Peyer's patch (tissue), 4 donors: ENCODE measurements around the gene SLC30A2. TPM values are rescaled to one million over a fixed set of nuclear protein-coding genes. Genes with fewer than 3 reads are reported as not detected.

Experiments used
- DNase-seq, 3 donors: peaks; one replicate each; pipeline ENCODE4 v3.0.0-alpha.2; 2017 to 2019
- H3K27ac ChIP-seq, 4 donors: fragments of 200-600 bp; sonication (generic); one replicate each; pipeline ENCODE4 v1.5.1; 2016 to 2019
- H3K27me3 ChIP-seq, 2 donors: fragments of 200-600 bp; sonication (generic); one replicate each; pipeline ENCODE4 v1.5.1; 2019
- H3K36me3 ChIP-seq, 3 donors: fragments of 200-600 bp; sonication (generic); one replicate each; pipeline ENCODE4 v1.5.1; 2016 to 2019
- H3K4me1 ChIP-seq, 4 donors: fragments of 200-600 bp; sonication (generic); one replicate each; pipeline ENCODE4 v1.5.1; 2016 to 2019
- H3K4me3 ChIP-seq, 4 donors: fragments of 200-600 bp; sonication (generic); 1 replicate in 3 of 4; 2 replicates in 1 of 4; pipeline ENCODE4 v1.5.1; 2016 to 2019; ENCODE audit warnings: mild to moderate bottlenecking in 1 of 4
- H3K9me3 ChIP-seq, 4 donors: fragments of 200-600 bp; sonication (generic); one replicate each; pipeline ENCODE4 v1.5.1; 2016 to 2019; ENCODE audit warnings: mild to moderate bottlenecking in 1 of 4
- POLR2A ChIP-seq, 2 donors: fragments of 450-650 bp; IDR thresholded peaks; one replicate each; pipeline ENCODE4 v1.5.1; 2017; ENCODE audit warnings: antibody characterized with exemption in 2 of 2, mild to moderate bottlenecking in 2 of 2, moderate library complexity in 2 of 2
- total RNA-seq, 4 donors: library from RNA; depleted of rRNA; stranded (reverse); fragments of >200 nt; gene quantifications; one replicate each; pipeline ENCODE4 v1.1.0, GENCODE V29; 2016
- TF ChIP-seq, protein P1 (sequence below), 6 experiments: fragments of 450-650 bp in 4 of 6; fragments of 200-600 bp in 2 of 6; sonication (generic) in 1 of 6; IDR thresholded peaks; one replicate each; pipeline ENCODE4 v1.5.1; 2017 to 2019; ENCODE audit warnings: antibody characterized with exemption in 6 of 6, mild to moderate bottlenecking in 3 of 6, moderate library complexity in 1 of 6

Gene SLC30A2
- total RNA-seq, 4 donors from 2014 or later, result 0.18 to 13.2 (median 1.7) TPM; not detected in 1

DNA sequence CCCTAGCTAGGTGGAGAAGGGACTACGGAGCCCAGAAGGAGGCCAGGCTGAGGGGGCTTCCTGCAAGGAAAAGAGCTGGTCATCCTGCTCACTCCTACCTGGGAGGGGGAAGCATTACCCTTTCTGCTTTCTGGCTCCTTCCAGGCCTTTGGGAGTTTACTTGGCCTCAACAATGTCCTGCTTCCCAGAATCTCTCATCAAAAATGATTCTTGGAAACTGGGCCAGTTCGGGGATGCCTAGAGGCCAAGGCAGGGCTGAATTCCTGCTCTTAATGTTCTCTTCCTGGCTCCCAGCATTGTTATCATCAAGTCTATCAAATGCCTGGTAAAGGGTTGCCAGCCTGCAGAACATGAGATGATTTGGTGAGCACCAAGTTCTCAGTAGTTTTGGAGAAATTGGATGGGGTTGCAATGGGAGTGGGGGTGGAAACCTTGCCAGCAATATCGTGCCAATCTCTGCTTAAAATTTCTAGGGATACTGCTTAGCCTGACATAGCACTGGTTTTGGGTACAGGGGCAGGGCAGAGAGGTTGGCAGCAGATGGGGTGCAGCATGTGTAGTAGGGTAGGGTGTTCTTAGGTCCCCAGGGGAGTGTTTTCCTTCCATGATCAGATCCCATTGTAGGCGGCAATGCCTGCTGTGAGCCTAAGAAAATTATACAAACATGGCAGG, 40.3 kb downstream of the SLC30A2 start:
- H3K4me1 ChIP-seq, result no peaks in the 10 kb centered on the region
- no peaks in the 10 kb centered on the region for H3K27me3 ChIP-seq
- TF ChIP-seq POLR2A (IDR thresholded peaks at IDR 0.05), result no peak
- TF ChIP-seq, protein P1, sequence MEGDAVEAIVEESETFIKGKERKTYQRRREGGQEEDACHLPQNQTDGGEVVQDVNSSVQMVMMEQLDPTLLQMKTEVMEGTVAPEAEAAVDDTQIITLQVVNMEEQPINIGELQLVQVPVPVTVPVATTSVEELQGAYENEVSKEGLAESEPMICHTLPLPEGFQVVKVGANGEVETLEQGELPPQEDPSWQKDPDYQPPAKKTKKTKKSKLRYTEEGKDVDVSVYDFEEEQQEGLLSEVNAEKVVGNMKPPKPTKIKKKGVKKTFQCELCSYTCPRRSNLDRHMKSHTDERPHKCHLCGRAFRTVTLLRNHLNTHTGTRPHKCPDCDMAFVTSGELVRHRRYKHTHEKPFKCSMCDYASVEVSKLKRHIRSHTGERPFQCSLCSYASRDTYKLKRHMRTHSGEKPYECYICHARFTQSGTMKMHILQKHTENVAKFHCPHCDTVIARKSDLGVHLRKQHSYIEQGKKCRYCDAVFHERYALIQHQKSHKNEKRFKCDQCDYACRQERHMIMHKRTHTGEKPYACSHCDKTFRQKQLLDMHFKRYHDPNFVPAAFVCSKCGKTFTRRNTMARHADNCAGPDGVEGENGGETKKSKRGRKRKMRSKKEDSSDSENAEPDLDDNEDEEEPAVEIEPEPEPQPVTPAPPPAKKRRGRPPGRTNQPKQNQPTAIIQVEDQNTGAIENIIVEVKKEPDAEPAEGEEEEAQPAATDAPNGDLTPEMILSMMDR (IDR thresholded peaks at IDR 0.05), result no peak
- H3K27ac ChIP-seq, result no peak overlapping the region
- H3K36me3 ChIP-seq, result no peaks in the 10 kb centered on the region
- no peaks in the 10 kb centered on the region for H3K9me3 ChIP-seq
- DNase-seq, result no peak
- no peak overlapping the region for H3K4me3 ChIP-seq

GRCh38 chr1:26003756-26004155, 42.2 kb downstream of the SLC30A2 start:
- Histone ChIP-seq H3K27ac (no peak overlapping the region), H3K9me3 (no peaks in the 10 kb centered on the region), H3K4me3 (no peak overlapping the region), H3K4me1 (peaks cover 0 to under 1% (median 0%) of the 10 kb centered on the region in 4 donors), H3K36me3 (no peaks in the 10 kb centered on the region), H3K27me3 (no peaks in the 10 kb centered on the region)
- DNase-seq, result no peak
- TF ChIP-seq, protein P1 (IDR thresholded peaks at IDR 0.05), result no peak
- no peak for TF ChIP-seq POLR2A (IDR thresholded peaks at IDR 0.05)

GRCh38 chr1:26003262-26003661, 42.7 kb downstream of the SLC30A2 start:
- H3K4me1 ChIP-seq, result peaks cover 0 to 6% (median 0%) of the 10 kb centered on the region in 4 donors
- no peaks in the 10 kb centered on the region for H3K27me3 ChIP-seq
- no peaks in the 10 kb centered on the region for H3K36me3 ChIP-seq
- DNase-seq, result no peak
- H3K9me3 ChIP-seq, result no peaks in the 10 kb centered on the region
- H3K4me3 ChIP-seq, result no peak overlapping the region
- H3K27ac ChIP-seq, result no peak overlapping the region
- TF ChIP-seq POLR2A (IDR thresholded peaks at IDR 0.05), result no peak
- TF ChIP-seq, protein P1 (IDR thresholded peaks at IDR 0.05), result no peak

GRCh38 chr1:25999041-25999800, 46.7 kb downstream of the SLC30A2 start:
- H3K9me3 ChIP-seq, result no peaks in the 10 kb centered on the region
- no peaks in the 10 kb centered on the region for H3K36me3 ChIP-seq
- DNase-seq, result no peak
- no peaks in the 10 kb centered on the region for H3K27me3 ChIP-seq
- H3K4me3 ChIP-seq, result no peak overlapping the region
- peaks cover 2 to 19% (median 7%) of the 10 kb centered on the region in 4 donors for H3K4me1 ChIP-seq
- no peak overlapping the region for H3K27ac ChIP-seq
- TF ChIP-seq, protein P1 (IDR thresholded peaks at IDR 0.05), result no peak
- no peak for TF ChIP-seq POLR2A (IDR thresholded peaks at IDR 0.05)

- peak within 1 kb of the TSS; percentile 60 to 81 (median 64) for H3K4me3 ChIP-seq
- H3K27me3 ChIP-seq, result no peaks in the 10 kb centered on the region
- no peaks in the 10 kb centered on the region for H3K36me3 ChIP-seq
- H3K9me3 ChIP-seq, result no peaks in the 10 kb centered on the region
- DNase-seq, result peak; percentile 96 to 98 (median 97)
- H3K4me1 ChIP-seq, result peaks cover 2 to 19% (median 7%) of the 10 kb centered on the region in 4 donors
- H3K27ac ChIP-seq, result peak within 1 kb of the TSS; percentile 85 to 97 (median 87)
- TF ChIP-seq POLR2A (IDR thresholded peaks at IDR 0.05), result peak; percentile 20 to 48
- TF ChIP-seq, protein P1 (IDR thresholded peaks at IDR 0.05), result peak; percentile 94 to 100 (median 100)
Observed at GRCh38 chr1:25997828-25998761, 47.8 kb downstream of the SLC30A2 start, which contains the start of gene PAFAH2. Gene PAFAH2, minus strand, starts transcription at chr1:25998063. Its CDS starts 7,247 bp downstream, at chr1:25990816.
